Glutamatergic neuron (in vitro differentiated cells): ENCODE measurements around the gene STX1B. TPM values are rescaled to one million over a fixed set of nuclear protein-coding genes. Genes with fewer than 3 reads are reported as not detected.

Source experiments
- DNase-seq: peaks from one replicate; pipeline ENCODE4 v3.0.0; 2022
- H3K27ac Mint-ChIP-seq: one replicate; pipeline ENCODE4 v1.8.0; 2020; ENCODE audit warnings: mild to moderate bottlenecking, mixed read lengths, inconsistent platforms; ENCODE audit not compliant: unreplicated experiment
- H3K27me3 Mint-ChIP-seq: one replicate; pipeline ENCODE4 v1.8.0; 2020; ENCODE audit warnings: mild to moderate bottlenecking, moderate library complexity, mixed read lengths, inconsistent platforms; ENCODE audit not compliant: unreplicated experiment
- H3K36me3 Mint-ChIP-seq: one replicate; pipeline ENCODE4 v1.8.0; 2020; ENCODE audit warnings: mild to moderate bottlenecking, mixed read lengths, inconsistent platforms; ENCODE audit not compliant: unreplicated experiment
- H3K4me1 Mint-ChIP-seq: one replicate; pipeline ENCODE4 v1.8.0; 2020; ENCODE audit warnings: mild to moderate bottlenecking, low read depth, mixed read lengths, inconsistent platforms; ENCODE audit not compliant: unreplicated experiment
- H3K4me3 Mint-ChIP-seq: one replicate; pipeline ENCODE4 v1.8.0; 2020; ENCODE audit warnings: mild to moderate bottlenecking, mixed read lengths, inconsistent platforms; ENCODE audit not compliant: unreplicated experiment
- H3K9me3 Mint-ChIP-seq: one replicate; pipeline ENCODE4 v1.8.0; 2020; ENCODE audit warnings: mild to moderate bottlenecking, moderate library complexity, mixed read lengths, inconsistent platforms; ENCODE audit not compliant: unreplicated experiment
- total RNA-seq: library from RNA; stranded (reverse); fragmentation: NEBNext Ultra II Directional; extraction: Animal tissue kit (Norgen Biotek cat#: 25700); gene quantifications from one replicate; pipeline ENCODE4 v1.2.1, GENCODE V29; 2021; ENCODE audit not compliant: unreplicated experiment
- TF ChIP-seq, protein P1 (sequence below): fragments of 200-600 bp; sonication (generic); IDR thresholded peaks from one replicate; pipeline ENCODE4 v1.5.0; 2021; ENCODE audit not compliant: partially characterized antibody, unreplicated experiment

The STX1B gene
- total RNA-seq, 1 donor from 2014 or later: 51.6 TPM

DNA sequence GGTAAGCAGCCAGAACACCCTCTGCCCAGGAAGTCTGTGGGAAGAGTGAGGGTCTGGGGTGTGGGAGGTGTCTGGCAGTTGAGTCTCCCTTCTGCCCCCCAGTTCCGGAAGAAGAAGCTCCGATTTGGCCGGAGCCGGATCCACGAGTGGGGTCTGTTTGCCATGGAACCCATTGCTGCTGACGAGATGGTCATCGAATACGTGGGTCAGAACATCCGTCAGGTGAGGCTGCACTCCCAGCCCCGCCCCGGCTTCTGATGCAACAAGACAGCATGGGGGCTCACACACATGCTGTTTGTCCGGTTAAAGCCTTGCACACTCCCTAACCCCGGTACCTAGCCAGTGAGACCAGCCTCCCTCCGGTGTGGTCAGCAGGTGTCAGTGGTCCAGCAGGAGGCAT, 29.5 kb downstream of the STX1B start:
- Mint-ChIP-seq H3K27ac (no peak overlapping the region), H3K9me3 (peaks cover 7% of the 10 kb centered on the region), H3K4me3 (no peak overlapping the region), H3K36me3 (peaks cover 5% of the 10 kb centered on the region), H3K27me3 (peaks cover 13% of the 10 kb centered on the region), H3K4me1 (no peaks in the 10 kb centered on the region)
- no peak for DNase-seq
- TF ChIP-seq, protein P1, sequence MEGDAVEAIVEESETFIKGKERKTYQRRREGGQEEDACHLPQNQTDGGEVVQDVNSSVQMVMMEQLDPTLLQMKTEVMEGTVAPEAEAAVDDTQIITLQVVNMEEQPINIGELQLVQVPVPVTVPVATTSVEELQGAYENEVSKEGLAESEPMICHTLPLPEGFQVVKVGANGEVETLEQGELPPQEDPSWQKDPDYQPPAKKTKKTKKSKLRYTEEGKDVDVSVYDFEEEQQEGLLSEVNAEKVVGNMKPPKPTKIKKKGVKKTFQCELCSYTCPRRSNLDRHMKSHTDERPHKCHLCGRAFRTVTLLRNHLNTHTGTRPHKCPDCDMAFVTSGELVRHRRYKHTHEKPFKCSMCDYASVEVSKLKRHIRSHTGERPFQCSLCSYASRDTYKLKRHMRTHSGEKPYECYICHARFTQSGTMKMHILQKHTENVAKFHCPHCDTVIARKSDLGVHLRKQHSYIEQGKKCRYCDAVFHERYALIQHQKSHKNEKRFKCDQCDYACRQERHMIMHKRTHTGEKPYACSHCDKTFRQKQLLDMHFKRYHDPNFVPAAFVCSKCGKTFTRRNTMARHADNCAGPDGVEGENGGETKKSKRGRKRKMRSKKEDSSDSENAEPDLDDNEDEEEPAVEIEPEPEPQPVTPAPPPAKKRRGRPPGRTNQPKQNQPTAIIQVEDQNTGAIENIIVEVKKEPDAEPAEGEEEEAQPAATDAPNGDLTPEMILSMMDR: no peak

DNA sequence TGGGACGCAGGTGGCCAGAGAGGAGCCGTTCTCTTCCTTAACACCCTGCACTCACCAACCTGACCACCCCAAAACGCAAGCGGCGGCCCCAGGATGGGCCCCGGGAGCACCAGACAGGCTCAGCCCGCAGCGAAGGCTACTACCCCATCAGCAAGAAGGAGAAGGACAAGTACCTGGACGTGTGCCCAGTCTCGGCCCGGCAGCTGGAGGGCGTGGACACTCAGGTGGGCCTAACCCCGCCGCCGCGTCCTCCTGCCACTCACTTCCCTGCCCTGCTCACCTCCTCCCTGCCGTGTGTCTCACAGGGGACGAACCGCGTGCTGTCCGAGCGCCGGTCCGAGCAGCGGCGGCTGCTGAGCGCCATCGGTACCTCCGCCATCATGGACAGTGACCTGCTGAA, 30.0 kb downstream of the STX1B start:
- TF ChIP-seq, protein P1: no peak
- peaks cover 5% of the 10 kb centered on the region for H3K36me3 Mint-ChIP-seq
- peaks cover 7% of the 10 kb centered on the region for H3K9me3 Mint-ChIP-seq
- peaks cover 11% of the 10 kb centered on the region for H3K27me3 Mint-ChIP-seq
- H3K4me3 Mint-ChIP-seq: no peak overlapping the region
- H3K4me1 Mint-ChIP-seq: no peaks in the 10 kb centered on the region
- no peak overlapping the region for H3K27ac Mint-ChIP-seq
- DNase-seq: no peak

DNA sequence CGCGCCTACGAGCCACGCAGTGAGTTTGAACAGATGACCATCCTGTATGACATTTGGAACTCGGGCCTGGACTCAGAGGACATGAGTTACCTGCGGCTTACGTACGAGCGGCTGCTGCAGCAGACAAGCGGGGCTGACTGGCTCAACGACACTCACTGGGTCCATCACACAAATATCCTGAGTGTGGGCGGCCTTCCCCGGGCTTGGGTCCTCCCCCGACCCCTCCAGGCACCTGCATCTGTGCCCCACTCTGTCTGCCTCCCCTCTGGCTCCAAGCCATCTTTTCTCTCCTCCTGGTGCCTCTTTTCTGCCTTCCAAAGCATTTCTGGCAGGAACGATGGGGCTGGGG, 30.4 kb downstream of the STX1B start:
- Mint-ChIP-seq H3K27me3 (peaks cover 11% of the 10 kb centered on the region), H3K36me3 (peaks cover 5% of the 10 kb centered on the region)

DNA sequence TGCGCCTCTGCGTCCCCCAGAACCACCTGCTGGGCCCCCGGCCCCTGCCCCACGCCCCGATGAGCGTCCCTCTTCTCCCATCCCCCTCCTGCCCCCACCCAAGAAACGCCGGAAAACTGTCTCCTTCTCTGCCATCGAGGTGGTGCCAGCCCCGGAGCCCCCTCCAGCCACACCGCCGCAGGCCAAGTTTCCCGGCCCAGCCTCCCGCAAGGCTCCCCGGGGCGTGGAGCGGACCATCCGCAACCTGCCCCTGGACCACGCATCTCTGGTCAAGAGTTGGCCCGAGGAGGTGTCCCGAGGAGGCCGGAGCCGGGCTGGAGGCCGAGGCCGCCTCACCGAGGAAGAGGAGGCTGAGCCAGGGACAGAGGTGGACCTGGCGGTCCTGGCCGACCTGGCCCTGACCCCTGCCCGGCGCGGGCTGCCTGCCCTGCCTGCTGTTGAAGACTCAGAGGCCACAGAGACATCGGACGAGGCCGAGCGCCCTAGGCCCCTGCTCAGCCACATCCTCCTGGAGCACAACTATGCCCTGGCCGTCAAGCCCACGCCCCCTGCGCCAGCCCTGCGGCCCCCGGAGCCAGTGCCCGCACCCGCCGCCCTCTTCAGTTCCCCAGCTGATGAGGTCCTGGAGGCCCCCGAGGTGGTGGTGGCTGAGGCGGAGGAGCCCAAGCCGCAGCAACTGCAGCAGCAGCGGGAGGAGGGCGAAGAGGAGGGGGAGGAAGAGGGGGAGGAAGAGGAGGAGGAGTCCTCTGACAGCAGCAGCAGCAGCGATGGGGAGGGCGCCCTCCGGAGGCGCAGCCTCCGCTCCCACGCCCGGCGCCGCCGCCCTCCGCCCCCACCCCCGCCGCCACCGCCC, 31.0 kb downstream of the STX1B start:
- no peak overlapping the region for H3K4me3 Mint-ChIP-seq
- peaks cover 7% of the 10 kb centered on the region for H3K9me3 Mint-ChIP-seq
- DNase-seq: no peak
- H3K27ac Mint-ChIP-seq: no peak overlapping the region
- H3K27me3 Mint-ChIP-seq: peaks cover 9% of the 10 kb centered on the region
- H3K4me1 Mint-ChIP-seq: no peaks in the 10 kb centered on the region
- TF ChIP-seq, protein P1: no peak
- H3K36me3 Mint-ChIP-seq: peaks cover 5% of the 10 kb centered on the region

More for the DNA sequence above, 30.4 kb downstream of the STX1B start:
- TF ChIP-seq, protein P1: no peak
- Mint-ChIP-seq H3K9me3 (peaks cover 7% of the 10 kb centered on the region), H3K27ac (no peak overlapping the region), H3K4me1 (no peaks in the 10 kb centered on the region), H3K4me3 (no peak overlapping the region)
- DNase-seq: no peak

DNA sequence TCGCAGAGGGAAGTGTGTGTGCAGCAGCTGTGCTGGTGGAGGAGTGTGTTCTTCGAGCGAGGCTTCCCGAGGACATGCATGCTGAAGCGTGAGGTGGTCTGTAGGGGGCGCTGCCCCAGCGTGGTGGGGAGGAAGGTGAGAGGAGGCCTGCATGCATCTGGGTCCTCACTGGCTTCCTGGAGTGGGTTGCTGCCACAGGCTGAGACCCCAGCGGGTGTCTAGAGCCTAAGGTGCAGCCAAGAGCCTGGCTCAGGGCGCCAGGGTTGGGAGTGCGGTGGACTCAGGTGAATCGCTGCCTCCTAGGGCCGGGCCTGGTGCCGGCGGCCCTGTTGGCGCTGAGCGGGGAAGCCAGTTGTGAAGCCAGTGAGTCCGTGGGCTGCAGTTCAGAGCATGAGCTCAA, 32.9 kb downstream of the STX1B start:
- H3K27ac Mint-ChIP-seq: peak overlapping the region; percentile 43
- H3K27me3 Mint-ChIP-seq: peaks cover 12% of the 10 kb centered on the region
- no peak overlapping the region for H3K4me3 Mint-ChIP-seq
- peak; percentile 69 for DNase-seq
- H3K4me1 Mint-ChIP-seq: no peaks in the 10 kb centered on the region
- peaks cover 6% of the 10 kb centered on the region for H3K36me3 Mint-ChIP-seq
- H3K9me3 Mint-ChIP-seq: peaks cover 8% of the 10 kb centered on the region
- TF ChIP-seq, protein P1: peak; percentile 61
